Measurements from ENCODE around the gene TRAF1. TPM values are rescaled to one million over a fixed set of nuclear protein-coding genes. Genes with fewer than 3 reads are reported as not detected.

TRAF1 gene
- total and polyA plus RNA-seq, 7 donors = 0.46 to 10.0 (median 4.6) TPM

GRCh38 chr9:120966013-120966369, 39.4 kb upstream of the TRAF1 start:
- Histone ChIP-seq H3K36me3 (peaks cover 0 to 28% (median 0%) of the 10 kb centered on the region in 4 donors), H3K27me3 (no peaks in the 10 kb centered on the region), H3K4me3 (no peak overlapping the region), H3K9me3 (no peaks in the 10 kb centered on the region), H3K27ac (peak overlapping the region; percentile 46 to 74 (median 64)), H3K4me1 (no peaks in the 10 kb centered on the region)
- no peak for DNase-seq
- peak in 1 of 4 donors; percentile 35 for TF ChIP-seq POLR2AphosphoS5 (IDR thresholded peaks at IDR 0.05)
- TF ChIP-seq CTCF (IDR thresholded peaks at IDR 0.05) = no peak
- 84 to 93% methylated on average over 3 of the region's 3 CpGs for WGBS, 2 donors
- intact Hi-C loops (cut with DNase I) = no loop called here

- H3K9me3 ChIP-seq = no peaks in the 10 kb centered on the region
- no peaks in the 10 kb centered on the region for H3K4me1 ChIP-seq
- no peaks in the 10 kb centered on the region for H3K27me3 ChIP-seq
- H3K27ac ChIP-seq = peak overlapping the region; percentile 34 to 74 (median 58)
- peaks cover 0 to 29% (median 0%) of the 10 kb centered on the region in 4 donors for H3K36me3 ChIP-seq
- WGBS, 2 donors = 87% methylated on average over 4 of the region's 4 CpGs
- no peak for DNase-seq
- intact Hi-C loops (cut with DNase I) = no loop called here
- no peak for TF ChIP-seq EP300 (IDR thresholded peaks at IDR 0.05)
- TF ChIP-seq POLR2AphosphoS5 (IDR thresholded peaks at IDR 0.05) = no peak
- TF ChIP-seq POLR2A (IDR thresholded peaks at IDR 0.05) = no peak
- no peak for TF ChIP-seq CTCF (IDR thresholded peaks at IDR 0.05)
- H3K4me3 ChIP-seq = no peak overlapping the region
Measured at GRCh38 chr9:120965344-120966012, 38.9 kb upstream of the TRAF1 start.

GRCh38 chr9:120961936-120962335, 35.3 kb upstream of the TRAF1 start:
- 93 to 94% methylated on average over 3 of the region's 3 CpGs for WGBS, 2 donors
- DNase-seq = no peak
- no peak overlapping the region for H3K4me3 ChIP-seq
- no peaks in the 10 kb centered on the region for H3K4me1 ChIP-seq
- H3K9me3 ChIP-seq = no peaks in the 10 kb centered on the region
- intact Hi-C loops (cut with DNase I) = no loop called here
- no peaks in the 10 kb centered on the region for H3K27me3 ChIP-seq
- no peak overlapping the region for H3K27ac ChIP-seq
- H3K36me3 ChIP-seq = peaks cover 0 to 29% (median 0%) of the 10 kb centered on the region in 4 donors
- no peak for TF ChIP-seq EP300 (IDR thresholded peaks at IDR 0.05)
- TF ChIP-seq CTCF (IDR thresholded peaks at IDR 0.05) = no peak
- no peak for TF ChIP-seq POLR2A (IDR thresholded peaks at IDR 0.05)
- TF ChIP-seq POLR2AphosphoS5 (IDR thresholded peaks at IDR 0.05) = no peak

- Histone ChIP-seq H3K36me3 (peaks cover 0 to 29% (median 0%) of the 10 kb centered on the region in 4 donors), H3K27ac (no peak overlapping the region), H3K9me3 (no peaks in the 10 kb centered on the region), H3K27me3 (no peaks in the 10 kb centered on the region), H3K4me3 (no peak overlapping the region), H3K4me1 (no peaks in the 10 kb centered on the region)
- WGBS, 2 donors = 75 to 92% methylated on average over 1 of the region's 1 CpG
- intact Hi-C loops (cut with DNase I) = no loop called here
- DNase-seq = no peak
- TF ChIP-seq POLR2AphosphoS5 (IDR thresholded peaks at IDR 0.05) (no peak), POLR2A (IDR thresholded peaks at IDR 0.05) (no peak), CTCF (IDR thresholded peaks at IDR 0.05) (no peak), EP300 (IDR thresholded peaks at IDR 0.05) (no peak)
Measured at GRCh38 chr9:120960001-120960400, 33.4 kb upstream of the TRAF1 start.

GRCh38 chr9:120956862-120957261, 30.3 kb upstream of the TRAF1 start:
- H3K27me3 ChIP-seq = no peaks in the 10 kb centered on the region
- H3K27ac ChIP-seq = no peak overlapping the region
- no peak for DNase-seq
- no peaks in the 10 kb centered on the region for H3K4me1 ChIP-seq
- intact Hi-C loops (cut with DNase I) = no loop called here
- 97 to 98% methylated on average over 3 of the region's 3 CpGs for WGBS, 2 donors
- no peaks in the 10 kb centered on the region for H3K9me3 ChIP-seq
- H3K36me3 ChIP-seq = peaks cover 0 to 12% (median 2%) of the 10 kb centered on the region in 4 donors
- no peak overlapping the region for H3K4me3 ChIP-seq
- TF ChIP-seq POLR2A (IDR thresholded peaks at IDR 0.05) = no peak
- no peak for TF ChIP-seq CTCF (IDR thresholded peaks at IDR 0.05)
- no peak for TF ChIP-seq EP300 (IDR thresholded peaks at IDR 0.05)
- TF ChIP-seq POLR2AphosphoS5 (IDR thresholded peaks at IDR 0.05) = no peak
